A673 (cell line): ENCODE measurements around the gene FAM83G.

Experiments
- EZH2 ChIP-seq: fragments of 200-600 bp; sonication (generic); IDR thresholded peaks from 2 replicates; pipeline ENCODE4 v1.6.1; 2017; ENCODE audit warnings: borderline replicate concordance, low read depth, mild to moderate bottlenecking, mixed read lengths, antibody characterized with exemption, low read length; ENCODE audit not compliant: poor library complexity, severe bottlenecking
- TF ChIP-seq, protein P1 (sequence below): fragments of 300-800, 200-600 bp; sonication (generic); conservative IDR thresholded peaks from 2 replicates; pipeline ENCODE4 v1.5.1; 2017; ENCODE audit warnings: low read depth, mild to moderate bottlenecking, antibody characterized with exemption, low read length, moderate library complexity, mixed read lengths

DNA sequence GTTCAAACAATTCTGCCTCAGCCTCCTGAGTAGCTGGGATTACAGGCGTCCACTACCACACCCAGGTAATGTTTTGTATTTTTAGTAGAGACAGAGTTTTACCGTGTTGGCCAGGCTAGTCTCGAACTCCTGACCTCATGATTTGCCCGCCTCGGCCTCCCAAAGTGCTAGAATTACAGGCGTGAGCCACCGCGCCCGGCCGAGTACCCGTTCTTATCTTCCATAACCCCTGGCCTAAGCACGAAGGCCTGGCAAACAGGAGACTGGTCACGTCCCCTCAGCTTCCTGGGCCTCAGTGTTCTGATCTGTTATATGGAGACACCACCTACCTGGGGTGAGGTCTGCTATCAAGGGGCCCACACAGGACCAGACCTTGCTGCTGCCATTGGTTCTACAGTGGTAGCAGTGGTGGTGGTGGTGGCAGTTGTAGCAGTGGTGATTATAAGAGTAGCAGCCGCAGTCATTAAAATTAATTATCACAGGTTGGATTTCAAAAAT is 51.3 kb downstream of the FAM83G start:
- TF ChIP-seq, protein P1, sequence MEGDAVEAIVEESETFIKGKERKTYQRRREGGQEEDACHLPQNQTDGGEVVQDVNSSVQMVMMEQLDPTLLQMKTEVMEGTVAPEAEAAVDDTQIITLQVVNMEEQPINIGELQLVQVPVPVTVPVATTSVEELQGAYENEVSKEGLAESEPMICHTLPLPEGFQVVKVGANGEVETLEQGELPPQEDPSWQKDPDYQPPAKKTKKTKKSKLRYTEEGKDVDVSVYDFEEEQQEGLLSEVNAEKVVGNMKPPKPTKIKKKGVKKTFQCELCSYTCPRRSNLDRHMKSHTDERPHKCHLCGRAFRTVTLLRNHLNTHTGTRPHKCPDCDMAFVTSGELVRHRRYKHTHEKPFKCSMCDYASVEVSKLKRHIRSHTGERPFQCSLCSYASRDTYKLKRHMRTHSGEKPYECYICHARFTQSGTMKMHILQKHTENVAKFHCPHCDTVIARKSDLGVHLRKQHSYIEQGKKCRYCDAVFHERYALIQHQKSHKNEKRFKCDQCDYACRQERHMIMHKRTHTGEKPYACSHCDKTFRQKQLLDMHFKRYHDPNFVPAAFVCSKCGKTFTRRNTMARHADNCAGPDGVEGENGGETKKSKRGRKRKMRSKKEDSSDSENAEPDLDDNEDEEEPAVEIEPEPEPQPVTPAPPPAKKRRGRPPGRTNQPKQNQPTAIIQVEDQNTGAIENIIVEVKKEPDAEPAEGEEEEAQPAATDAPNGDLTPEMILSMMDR = no peak
- TF ChIP-seq EZH2 = no peak
